Cardiac fibroblast (primary cell): Measurements from ENCODE around the gene COL20A1.

Experiments
- DNase-seq, 2 donors: peaks; one replicate each; pipeline versions ENCODE4 v3.0.0 to v3.0.0-alpha.2; 2010; ENCODE audit warnings: low read depth in 2 of 2
- H3K4me3 ChIP-seq, 2 donors: replicated peaks in 1 of 2; 1 replicate in 1 of 2; 2 replicates in 1 of 2; pipeline ENCODE4 v1.5.1; 2011; ENCODE audit warnings: low read depth in 2 of 2, low read length in 2 of 2, mild to moderate bottlenecking in 2 of 2, moderate library complexity in 1 of 2
- CTCF ChIP-seq: IDR thresholded peaks from one replicate; pipeline ENCODE4 v1.5.1; 2011; ENCODE audit warnings: low read depth, mild to moderate bottlenecking, low read length, inconsistent platforms

Gene COL20A1

GRCh38 chr20:63286781-63287696 is 5.9 kb upstream of the COL20A1 start:
- no peak overlapping the region for H3K4me3 ChIP-seq
- no peak for DNase-seq
- no peak for TF ChIP-seq CTCF

DNA sequence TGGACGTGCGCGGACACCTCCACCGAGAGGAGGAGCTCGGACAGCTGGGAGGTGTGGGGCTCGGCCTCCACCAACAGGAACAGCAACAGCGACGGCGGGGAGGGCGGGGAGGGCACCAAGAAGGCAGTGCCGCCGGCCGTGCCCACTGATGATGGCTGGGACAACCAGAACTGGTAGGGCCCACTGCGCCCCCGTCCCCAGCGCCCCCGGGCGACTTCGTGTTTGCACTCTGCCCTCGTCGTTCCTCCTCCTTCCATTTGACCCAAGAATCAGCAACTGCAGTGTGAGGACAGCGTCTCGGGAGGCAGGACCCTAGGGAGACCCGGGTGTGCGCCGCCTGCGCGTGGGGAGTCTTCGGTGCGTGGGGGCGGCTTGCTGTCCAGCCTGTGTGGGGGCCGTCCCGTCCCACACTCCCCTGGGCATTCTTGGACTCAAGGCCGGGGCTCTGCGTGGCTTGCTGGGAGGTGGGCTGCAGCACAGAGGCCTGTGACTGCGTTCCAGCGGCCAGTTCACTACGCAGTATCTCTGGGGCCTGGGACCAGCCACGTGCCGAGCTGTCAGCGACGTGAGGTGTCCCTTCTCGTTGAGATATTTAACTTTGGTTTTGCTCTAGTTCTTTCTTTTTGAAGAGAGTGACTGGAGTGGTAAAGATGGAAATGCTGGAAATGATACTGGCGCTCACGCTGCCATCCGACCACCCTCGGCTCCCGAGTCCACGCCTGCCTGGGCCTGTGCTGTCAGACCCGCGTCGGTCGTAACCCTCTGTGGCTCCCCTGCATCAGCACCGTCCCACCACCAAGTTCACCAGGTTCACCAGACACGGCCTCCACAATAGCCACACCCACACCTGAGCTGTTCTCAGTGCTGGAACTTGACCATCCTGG is 5.0 kb upstream of the COL20A1 start:
- TF ChIP-seq CTCF, result no peak
- DNase-seq, result no peak
- H3K4me3 ChIP-seq, result no peak overlapping the region

- DNase-seq, result no peak
- TF ChIP-seq CTCF, result no peak
- no peak overlapping the region for H3K4me3 ChIP-seq
Observed at GRCh38 chr20:63288581-63289251, 4.3 kb upstream of the COL20A1 start.

DNA sequence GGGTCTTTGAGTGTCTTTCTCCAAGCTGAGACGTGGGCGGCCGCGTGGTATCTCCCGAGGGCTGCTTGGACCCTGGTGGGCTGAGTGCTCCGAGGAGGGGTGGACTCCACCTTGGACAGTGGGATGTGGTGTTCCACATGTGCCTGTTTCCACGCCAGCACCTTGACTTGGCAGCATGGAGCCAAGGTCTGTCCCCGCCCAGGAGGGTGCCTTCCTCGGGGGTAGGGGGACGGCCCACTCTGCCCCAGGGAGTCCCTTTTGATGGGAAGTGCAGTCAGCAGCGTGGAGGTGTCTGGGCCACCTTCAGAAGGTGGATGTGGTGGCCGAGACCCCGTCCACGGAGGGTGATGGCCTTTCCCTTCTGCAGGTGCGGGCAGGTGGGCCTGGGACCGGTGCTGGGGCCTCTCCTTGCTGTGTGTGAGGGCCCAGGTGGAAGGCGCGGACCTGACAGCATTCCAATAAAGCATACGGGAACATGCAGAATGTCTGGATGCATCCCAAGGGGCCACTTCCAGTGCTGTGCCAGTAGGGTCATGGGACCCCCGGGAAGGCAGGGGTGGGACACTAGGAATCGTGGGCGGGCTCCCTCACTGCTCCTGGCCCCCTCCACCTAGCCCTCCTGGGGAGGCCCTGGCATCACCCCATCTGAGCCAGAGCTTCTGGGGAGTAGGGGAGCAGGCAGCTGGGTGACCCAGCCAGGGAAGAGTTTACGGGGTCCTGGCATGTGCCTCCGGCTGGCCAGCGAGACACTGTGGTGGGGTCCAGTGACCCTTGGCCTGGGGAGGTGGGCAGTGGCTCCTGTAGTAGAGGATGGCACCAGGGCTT is 3.5 kb upstream of the COL20A1 start:
- TF ChIP-seq CTCF, result no peak

DNA sequence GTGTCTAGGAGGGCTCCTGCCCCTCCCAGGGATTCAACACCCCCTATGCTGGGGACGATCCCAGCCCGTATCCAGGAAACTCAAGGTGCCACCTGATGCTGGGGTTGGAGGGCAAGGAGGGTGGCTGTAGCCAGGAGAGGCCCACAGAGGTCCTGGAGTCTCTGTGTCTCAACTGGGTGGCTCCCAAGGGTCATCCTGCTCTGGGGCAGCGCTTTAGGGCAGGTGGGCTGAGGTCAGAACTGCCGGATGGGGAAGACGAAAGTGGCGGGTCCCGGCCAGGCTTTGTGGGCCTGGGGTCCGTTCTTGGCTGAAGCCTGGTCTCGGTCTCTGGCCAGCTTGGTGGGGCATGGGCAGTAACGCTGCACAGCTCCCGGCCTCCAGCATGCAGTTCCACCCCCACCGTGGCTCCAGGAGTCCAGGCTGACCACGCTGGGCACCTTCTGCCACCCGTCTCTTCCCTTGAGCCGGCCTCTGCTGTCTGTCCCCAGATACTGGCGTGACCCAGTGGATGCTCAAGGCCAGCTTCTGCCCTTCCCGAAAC is 2.8 kb upstream of the COL20A1 start:
- DNase-seq, result no peak
- H3K4me3 ChIP-seq, result no peak overlapping the region
- no peak for TF ChIP-seq CTCF

More for the DNA sequence above, 3.5 kb upstream of the COL20A1 start:
- H3K4me3 ChIP-seq, result no peak overlapping the region
- no peak for DNase-seq
